Measurements from ENCODE around the gene GRID1.

DNA sequence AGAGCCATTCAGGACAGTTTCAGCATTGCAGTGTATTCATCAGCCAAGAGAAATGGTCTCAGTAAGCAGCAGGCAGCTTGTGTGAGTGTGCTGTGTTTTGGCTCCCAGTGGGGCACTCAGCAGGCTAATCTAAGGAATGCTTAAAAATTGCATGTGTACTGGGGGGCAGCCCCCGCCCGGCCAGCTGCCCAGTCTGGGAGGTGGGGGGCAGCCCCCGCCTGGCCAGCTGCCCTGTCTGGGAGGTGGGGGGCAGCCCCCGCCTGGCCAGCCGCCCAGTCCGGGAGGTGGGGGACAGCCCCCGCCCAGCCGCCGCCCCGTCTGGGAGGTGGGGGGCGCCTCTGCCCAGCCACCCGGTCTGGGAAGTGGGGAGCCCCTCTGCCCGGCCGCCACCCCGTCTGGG lies 116.2 kb downstream of the GRID1 start:
- TF ChIP-seq, protein P1, sequence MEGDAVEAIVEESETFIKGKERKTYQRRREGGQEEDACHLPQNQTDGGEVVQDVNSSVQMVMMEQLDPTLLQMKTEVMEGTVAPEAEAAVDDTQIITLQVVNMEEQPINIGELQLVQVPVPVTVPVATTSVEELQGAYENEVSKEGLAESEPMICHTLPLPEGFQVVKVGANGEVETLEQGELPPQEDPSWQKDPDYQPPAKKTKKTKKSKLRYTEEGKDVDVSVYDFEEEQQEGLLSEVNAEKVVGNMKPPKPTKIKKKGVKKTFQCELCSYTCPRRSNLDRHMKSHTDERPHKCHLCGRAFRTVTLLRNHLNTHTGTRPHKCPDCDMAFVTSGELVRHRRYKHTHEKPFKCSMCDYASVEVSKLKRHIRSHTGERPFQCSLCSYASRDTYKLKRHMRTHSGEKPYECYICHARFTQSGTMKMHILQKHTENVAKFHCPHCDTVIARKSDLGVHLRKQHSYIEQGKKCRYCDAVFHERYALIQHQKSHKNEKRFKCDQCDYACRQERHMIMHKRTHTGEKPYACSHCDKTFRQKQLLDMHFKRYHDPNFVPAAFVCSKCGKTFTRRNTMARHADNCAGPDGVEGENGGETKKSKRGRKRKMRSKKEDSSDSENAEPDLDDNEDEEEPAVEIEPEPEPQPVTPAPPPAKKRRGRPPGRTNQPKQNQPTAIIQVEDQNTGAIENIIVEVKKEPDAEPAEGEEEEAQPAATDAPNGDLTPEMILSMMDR (IDR thresholded peaks at IDR 0.05; ENCODE audit: low read length) = no peak
- no peak for TF ChIP-seq EZH2 (IDR thresholded peaks at IDR 0.05; ENCODE audit: borderline replicate concordance, low read length)
